Left renal cortex interstitium (tissue), 4 donors: Measurements from ENCODE around the gene LIN52. TPM values are rescaled to one million over a fixed set of nuclear protein-coding genes. Genes with fewer than 3 reads are reported as not detected.

Source experiments
- DNase-seq, 4 donors: peaks; one replicate each; pipeline ENCODE4 v3.0.0-alpha.2; 2013; ENCODE audit warnings: low read depth in 4 of 4, low spot score in 2 of 4, missing footprints in 1 of 4
- polyA plus RNA-seq, 4 donors: library from polyadenylated mRNA; unstranded; fragments of 120-200 nt; gene quantifications; one replicate each; pipeline ENCODE4 v1.2.1, GENCODE V29; 2013; ENCODE audit not compliant: insufficient read length in 4 of 4

LIN52 gene
- polyA plus RNA-seq, 4 donors, result 15.7 to 20.2 (median 17.8) TPM

GRCh38 chr14:74219277-74220205 lies 134.8 kb downstream of the LIN52 start:
- DNase-seq, result no peak

- no peak for DNase-seq
Observed at GRCh38 chr14:74220991-74221390, 136.2 kb downstream of the LIN52 start.

- no peak for DNase-seq
Observed at GRCh38 chr14:74221741-74222140, 137.0 kb downstream of the LIN52 start.

GRCh38 chr14:74223016-74223415 lies 138.3 kb downstream of the LIN52 start:
- DNase-seq, result no peak

- no peak for DNase-seq
Observed at GRCh38 chr14:74231784-74232183, 147.0 kb downstream of the LIN52 start.

- no peak for DNase-seq
Observed at GRCh38 chr14:74235017-74235416, 150.3 kb downstream of the LIN52 start.

GRCh38 chr14:74237441-74237840 lies 152.7 kb downstream of the LIN52 start:
- DNase-seq, result no peak

- no peak for DNase-seq
Observed at GRCh38 chr14:74238974-74239847, 154.5 kb downstream of the LIN52 start, which contains the start of gene VSX2. TSS of gene VSX2 (plus strand) at chr14:74239449. CDS start at chr14:74239562, 113 bp downstream.

- no peak for DNase-seq
Observed at GRCh38 chr14:74239848-74240793, 155.4 kb downstream of the LIN52 start.

- no peak for DNase-seq
Observed at GRCh38 chr14:74240794-74241651, 156.3 kb downstream of the LIN52 start.

- DNase-seq, result no peak
Observed at GRCh38 chr14:74241652-74242017, 156.9 kb downstream of the LIN52 start.

- no peak for DNase-seq
Observed at GRCh38 chr14:74242021-74242779, 157.4 kb downstream of the LIN52 start.

GRCh38 chr14:74242780-74243042 lies 158.0 kb downstream of the LIN52 start:
- DNase-seq, result no peak

GRCh38 chr14:74243051-74243450 lies 158.3 kb downstream of the LIN52 start:
- no peak for DNase-seq

GRCh38 chr14:74244115-74244514 lies 159.4 kb downstream of the LIN52 start:
- DNase-seq, result no peak

- DNase-seq, result no peak
Observed at GRCh38 chr14:74245292-74245691, 160.5 kb downstream of the LIN52 start.

GRCh38 chr14:74246542-74246941 lies 161.8 kb downstream of the LIN52 start:
- DNase-seq, result no peak

- no peak for DNase-seq
Observed at GRCh38 chr14:74248017-74248416, 163.3 kb downstream of the LIN52 start.
